GM20000 (cell line): ENCODE data around the gene SETSIP.
"Not testable (repeated sequence)": the region's sequence is repeated elsewhere in the genome, so short reads cannot be mapped to it uniquely, and the experiment has no call there.

Source experiments
- DNase-seq: peaks from one replicate; pipeline ENCODE4 v3.0.0; 2012; ENCODE audit warnings: low spot score
- CTCF ChIP-seq: IDR thresholded peaks from 2 replicates; pipeline ENCODE4 v1.5.1; 2012; ENCODE audit warnings: mild to moderate bottlenecking, control low read depth; ENCODE audit errors: extremely low read depth, missing control alignments

The SETSIP gene

GRCh38 chr1:92031281-92032110, 43.7 kb downstream of the SETSIP start:
- DNase-seq = no peak
- no peak for TF ChIP-seq CTCF

GRCh38 chr1:92030656-92031107, 44.5 kb downstream of the SETSIP start:
- DNase-seq = no peak
- TF ChIP-seq CTCF = no peak

GRCh38 chr1:92029241-92029922, 45.8 kb downstream of the SETSIP start:
- no peak for TF ChIP-seq CTCF
- no peak for DNase-seq

GRCh38 chr1:92026806-92027205, 48.4 kb downstream of the SETSIP start:
- DNase-seq = no peak
- TF ChIP-seq CTCF = no peak

GRCh38 chr1:92026042-92026441, 49.2 kb downstream of the SETSIP start:
- not testable (repeated sequence) for DNase-seq
